IMR-90 (cell line): Measurements from ENCODE around the gene FARS2. TPM values are rescaled to one million over a fixed set of nuclear protein-coding genes. Genes with fewer than 3 reads are reported as not detected.

Experiments used
- ATAC-seq: fragments of 200-7000 bp; cut with Tn5 transposase; 2 replicates; pipeline ENCODE4 v1.9.1; 2020; ENCODE audit warnings: low read depth, mild to moderate bottlenecking, moderate library complexity
- BruUV-seq: library from RNA; stranded (reverse); fragments of 400-500 nt; replicated peaks from 2 replicates; lab custom pipeline; 2021; lab: Mats Ljungman, UMichigan
- CTCF ChIA-PET: fragments of 300-600 bp; formaldehyde crosslinking; extraction: SDS; loops from one replicate; lab custom pipeline; 2021; ENCODE audit warnings: antibody characterized with exemption; lab: Yijun Ruan, JAX
- POLR2A ChIA-PET: fragments of 300-600 bp; sonication (Branson Sonifier 250); formaldehyde crosslinking; loops from one replicate; lab custom pipeline; 2022; ENCODE audit warnings: antibody characterized with exemption; ENCODE audit not compliant: unreplicated experiment; lab: Charles Lee
- DNase-seq: peaks from one replicate; pipeline ENCODE4 v3.0.0; 2013
- H2AFZ ChIP-seq: replicated peaks from 2 replicates; pipeline ENCODE3; 2013; ENCODE audit warnings: low read length, mild to moderate bottlenecking; ENCODE audit not compliant: poor library complexity
- H2AK5ac ChIP-seq: 2 replicates; pipeline ENCODE4 v1.6.1; 2013; ENCODE audit warnings: low read depth, low read length, inconsistent platforms
- H2AK9ac ChIP-seq: replicated peaks from 2 replicates; pipeline ENCODE3; 2013; ENCODE audit warnings: mild to moderate bottlenecking, low read depth, low read length, moderate library complexity; ENCODE audit not compliant: poor library complexity
- H2BK120ac ChIP-seq: 2 replicates; pipeline ENCODE4 v1.6.1; 2013; ENCODE audit warnings: low read depth, low read length, inconsistent platforms
- H2BK15ac ChIP-seq: 3 replicates; pipeline ENCODE4 v1.6.1; 2013; ENCODE audit warnings: low read depth, low read length, inconsistent platforms
- H2BK20ac ChIP-seq: 2 replicates; pipeline ENCODE4 v1.6.1; 2013; ENCODE audit warnings: low read depth, mild to moderate bottlenecking, inconsistent platforms, low read length, moderate library complexity
- H2BK5ac ChIP-seq: 2 replicates; pipeline ENCODE4 v1.6.1; 2013; ENCODE audit warnings: mild to moderate bottlenecking, low read depth, low read length, inconsistent platforms; ENCODE audit not compliant: poor library complexity, severe bottlenecking
- H3K14ac ChIP-seq: replicated peaks from 2 replicates; pipeline ENCODE4 v1.6.1; 2013; ENCODE audit warnings: low read depth, low read length, inconsistent platforms
- H3K18ac ChIP-seq: 2 replicates; pipeline ENCODE4 v1.6.1; 2013; ENCODE audit warnings: low read depth, low read length, control low read depth
- H3K23ac ChIP-seq: 2 replicates; pipeline ENCODE4 v1.6.1; 2013; ENCODE audit warnings: low read depth, low read length, inconsistent platforms
- H3K27ac ChIP-seq: 2 replicates; pipeline ENCODE4 v1.5.1; 2013; ENCODE audit warnings: mild to moderate bottlenecking, control low read depth, low read length; ENCODE audit not compliant: insufficient read depth
- H3K27me3 ChIP-seq: 2 replicates; pipeline ENCODE4 v1.6.1; 2013; ENCODE audit warnings: low read length; ENCODE audit not compliant: control insufficient read depth, insufficient read depth
- H3K36me3 ChIP-seq: 2 replicates; pipeline ENCODE4 v1.6.1; 2013; ENCODE audit warnings: low read length, mixed read lengths; ENCODE audit not compliant: control insufficient read depth, insufficient read depth
- H3K4ac ChIP-seq: 2 replicates; pipeline ENCODE4 v1.6.1; 2013; ENCODE audit warnings: low read depth, low read length, inconsistent platforms
- H3K4me1 ChIP-seq: 2 replicates; pipeline ENCODE4 v1.6.1; 2013; ENCODE audit warnings: low read length, mixed read lengths; ENCODE audit not compliant: control insufficient read depth, insufficient read depth
- H3K4me2 ChIP-seq: 2 replicates; pipeline ENCODE4 v1.6.1; 2013; ENCODE audit warnings: low read depth, mild to moderate bottlenecking, control low read depth, low read length, moderate library complexity
- H3K4me3 ChIP-seq: 2 replicates; pipeline ENCODE4 v1.5.1; 2013; ENCODE audit warnings: low read depth, mild to moderate bottlenecking, control low read depth, low read length, moderate library complexity; ENCODE audit not compliant: insufficient read depth
- H3K56ac ChIP-seq: 2 replicates; pipeline ENCODE4 v1.6.1; 2013; ENCODE audit warnings: low read length, inconsistent platforms; ENCODE audit not compliant: insufficient read depth; ENCODE audit errors: extremely low read depth
- H3K79me1 ChIP-seq, 2 experiments: 2 replicates each; pipeline ENCODE4 v1.6.1; 2013; ENCODE audit warnings: low read length in 2 of 2, inconsistent platforms in 1 of 2, low read depth in 1 of 2
- H3K9ac ChIP-seq: 2 replicates; pipeline ENCODE4 v1.6.1; 2013; ENCODE audit warnings: low read depth, low read length, control low read depth
- H3K9me1 ChIP-seq: 2 replicates; pipeline ENCODE4 v1.6.1; 2013; ENCODE audit warnings: low read length, inconsistent platforms; ENCODE audit not compliant: insufficient read depth
- H3K9me3 ChIP-seq: 2 replicates; pipeline ENCODE4 v1.6.1; 2013; ENCODE audit warnings: low read length; ENCODE audit not compliant: control insufficient read depth, insufficient read depth
- H4K20me1 ChIP-seq: 2 replicates; pipeline ENCODE4 v1.6.1; 2013; ENCODE audit warnings: low read length, inconsistent platforms; ENCODE audit not compliant: insufficient read depth
- H4K5ac ChIP-seq: 2 replicates; pipeline ENCODE4 v1.6.1; 2013; ENCODE audit warnings: mild to moderate bottlenecking, low read depth, low read length, control low read depth
- H4K8ac ChIP-seq, 2 experiments: 2 replicates each; pipeline ENCODE4 v1.6.1; 2013; ENCODE audit warnings: low read depth in 2 of 2, low read length in 2 of 2, control low read depth in 1 of 2, inconsistent platforms in 1 of 2
- H4K91ac ChIP-seq: 2 replicates; pipeline ENCODE4 v1.6.1; 2013; ENCODE audit warnings: low read depth, low read length, inconsistent platforms; ENCODE audit not compliant: insufficient read depth
- BHLHE40 ChIP-seq: fragments of 150-350 bp; IDR thresholded peaks from 2 replicates; pipeline ENCODE4 v1.6.1; 2016; ENCODE audit warnings: mild to moderate bottlenecking, low read depth, low read length
- CEBPB ChIP-seq: IDR thresholded peaks from 2 replicates; pipeline ENCODE4 v1.6.1; 2012; ENCODE audit warnings: low read depth, low read length, improper control_type of control experiment
- CHD1 ChIP-seq: IDR thresholded peaks from 2 replicates; pipeline ENCODE4 v1.6.1; 2012; ENCODE audit warnings: low read depth, low read length, improper control_type of control experiment
- FOS ChIP-seq: fragments of 150-350 bp; IDR thresholded peaks from 2 replicates; pipeline ENCODE4 v1.6.1; 2016; ENCODE audit warnings: low read depth, low read length
- MAFK ChIP-seq: IDR thresholded peaks from 2 replicates; pipeline ENCODE4 v1.6.1; 2012; ENCODE audit warnings: low read depth, low read length, improper control_type of control experiment
- MAZ ChIP-seq: IDR thresholded peaks from 2 replicates; pipeline ENCODE4 v1.6.1; 2012; ENCODE audit warnings: low read depth, mild to moderate bottlenecking, low read length, improper control_type of control experiment, moderate library complexity, borderline replicate concordance
- MXI1 ChIP-seq: IDR thresholded peaks from 2 replicates; pipeline ENCODE4 v1.6.1; 2012; ENCODE audit warnings: low read depth, mild to moderate bottlenecking, low read length, moderate library complexity, borderline replicate concordance
- NFE2L2 ChIP-seq: fragments of 150-350 bp; IDR thresholded peaks from 2 replicates; pipeline ENCODE4 v1.6.1; 2016; ENCODE audit warnings: low read depth, mild to moderate bottlenecking, low read length
- POLR2A ChIP-seq: IDR thresholded peaks from 2 replicates; pipeline ENCODE4 v1.6.1; 2012; ENCODE audit warnings: mild to moderate bottlenecking, low read depth, low read length
- RAD21 ChIP-seq: IDR thresholded peaks from 2 replicates; pipeline ENCODE4 v1.6.1; 2012; ENCODE audit warnings: low read length, improper control_type of control experiment
- RCOR1 ChIP-seq: IDR thresholded peaks from 2 replicates; pipeline ENCODE4 v1.6.1; 2012; ENCODE audit warnings: mild to moderate bottlenecking, low read length, improper control_type of control experiment; ENCODE audit not compliant: insufficient replicate concordance
- RFX5 ChIP-seq: IDR thresholded peaks from 2 replicates; pipeline ENCODE4 v1.8.0; 2012; ENCODE audit warnings: low read depth, mild to moderate bottlenecking, low read length, moderate library complexity
- SMC3 ChIP-seq: fragments of 150-350 bp; IDR thresholded peaks from 2 replicates; pipeline ENCODE4 v1.6.1; 2016; ENCODE audit warnings: low read depth, mild to moderate bottlenecking, antibody characterized with exemption, low read length, moderate library complexity
- WGBS, 2 experiments: methylation state at CpG; one replicate each; pipeline versions ENCODE4 v1.1.5 to v1.1.7; 2013; ENCODE audit warnings: missing lambda C conversion rate in 2 of 2; ENCODE audit not compliant: insufficient read length in 1 of 2; ENCODE audit errors: extremely low coverage in 2 of 2; 5-methylcytosine and 5-hydroxymethylcytosine counted together
- dilution Hi-C: fragments of 300-500 bp; cut with HindIII; formaldehyde crosslinking; loops from one replicate; pipeline ENCODE4 v1.14.3; 2018; ENCODE audit warnings: low sequenced_read_pairs; ENCODE audit not compliant: unreplicated experiment
- in situ Hi-C: fragments of 300-500 bp; cut with MboI; formaldehyde crosslinking; loops from 3 replicates; pipeline ENCODE4 v1.14.3; 2019; ENCODE audit warnings: low sequenced_read_pairs, inconsistent platforms, mixed read lengths
- intact Hi-C: fragments of 100-400 bp; cut with micrococcal nuclease; formaldehyde crosslinking; loops from 2 replicates; pipeline ENCODE4 v1.10.0; 2022
- polyA plus RNA-seq, 3 experiments: library from polyadenylated mRNA; depleted of rRNA; stranded (reverse); fragments of >200 nt; gene quantifications; 2 replicates each; pipeline ENCODE4 v1.2.3, GENCODE V29; 2012; ENCODE audit warnings: low replicate concordance in 1 of 3
- total RNA-seq: library from RNA; depleted of rRNA; stranded (reverse); fragments of >200 nt; gene quantifications from 2 replicates; pipeline ENCODE4 v1.2.3, GENCODE V29; 2012
- TF ChIP-seq, protein P1 (sequence below): fragments of 150-350 bp; IDR thresholded peaks from 2 replicates; pipeline ENCODE4 v1.6.1; 2017; ENCODE audit warnings: mild to moderate bottlenecking, antibody characterized with exemption, low read length, low read depth
- TF ChIP-seq, protein P2 (sequence below): conservative IDR thresholded peaks from 2 replicates; pipeline ENCODE4 v1.5.1; 2012; ENCODE audit warnings: mild to moderate bottlenecking, low read depth, low read length, improper control_type of control experiment
- TF ChIP-seq, protein P3 (sequence below): fragments of 150-350 bp; IDR thresholded peaks from 2 replicates; pipeline ENCODE4 v1.6.1; 2016; ENCODE audit warnings: low read depth, mild to moderate bottlenecking, low read length, moderate library complexity, borderline replicate concordance

Gene FARS2
- total and polyA plus RNA-seq, 2 of the 4 experiments (the other 2 are of a cell fraction): 12.1 to 28.9 TPM

DNA sequence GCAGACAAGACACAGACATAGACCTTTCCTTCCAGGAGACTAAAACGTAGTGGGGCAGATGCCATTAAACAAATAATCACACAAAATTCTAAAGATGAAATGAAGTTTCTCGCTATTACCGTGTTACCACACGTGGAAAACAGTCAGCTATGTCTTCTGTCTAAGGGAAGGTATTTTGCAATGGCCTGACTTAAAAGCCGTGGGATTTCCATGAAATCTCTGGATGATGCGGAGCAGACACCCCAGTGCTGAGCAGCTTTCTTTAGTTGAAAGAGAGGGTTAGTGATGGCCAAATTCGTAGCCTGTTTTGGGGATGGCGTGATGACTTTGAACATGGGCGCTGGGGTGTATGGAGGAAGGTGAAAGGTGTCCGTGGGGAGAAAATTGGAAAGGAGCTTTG lies 463.6 kb downstream of the FARS2 start:
- Histone ChIP-seq H4K91ac (no peak overlapping the region), H3K9me1 (peaks cover 3% of the 10 kb centered on the region; the same call in 1 of the 2 replicates), H2BK5ac (no peak overlapping the region), H3K79me1 (no peaks in the 10 kb centered on the region), H3K18ac (no peak overlapping the region), H4K20me1 (no peaks in the 10 kb centered on the region), H2AK9ac (no peak overlapping the region), H3K27ac (no peak overlapping the region), H3K4me3 (no peak overlapping the region), H3K14ac (no peak overlapping the region), H3K36me3 (no peaks in the 10 kb centered on the region), H2AFZ (no peak overlapping the region), H2BK120ac (no peak overlapping the region), H2AK5ac (no peak overlapping the region), H3K23ac (no peak overlapping the region), H2BK20ac (no peak overlapping the region), H3K4me1 (peaks cover 2% of the 10 kb centered on the region; the same call in 1 of the 2 replicates), H3K56ac (no peak overlapping the region), H4K8ac (no peak overlapping the region), H3K4ac (no peak overlapping the region), H3K9ac (no peak overlapping the region), H3K27me3 (no peaks in the 10 kb centered on the region), H3K9me3 (no peaks in the 10 kb centered on the region), H3K4me2 (no peak overlapping the region), H2BK15ac (no peak overlapping the region), H4K5ac (no peak overlapping the region)
- in situ Hi-C loops (no loop called here), intact Hi-C loops (no loop called here), dilution Hi-C loops (no loop called here)
- WGBS, 2 experiments: 93% methylated on average over 8 of the region's 10 CpGs; no CpG with 5 or more reads in 1 of the 2 experiments
- CTCF ChIA-PET: no interaction called here
- BruUV-seq: no TSS peak
- POLR2A ChIA-PET: no interaction called here
- ATAC-seq (no peak), DNase-seq (no peak)
- TF ChIP-seq SMC3 (no peak), RAD21 (no peak), NFE2L2 (no peak), RCOR1 (no peak), BHLHE40 (no peak), MXI1 (no peak), MAZ (no peak), CEBPB (no peak), RFX5 (no peak), MAFK (no peak), POLR2A (no peak), FOS (no peak), CHD1 (no peak)
- TF ChIP-seq, protein P1, sequence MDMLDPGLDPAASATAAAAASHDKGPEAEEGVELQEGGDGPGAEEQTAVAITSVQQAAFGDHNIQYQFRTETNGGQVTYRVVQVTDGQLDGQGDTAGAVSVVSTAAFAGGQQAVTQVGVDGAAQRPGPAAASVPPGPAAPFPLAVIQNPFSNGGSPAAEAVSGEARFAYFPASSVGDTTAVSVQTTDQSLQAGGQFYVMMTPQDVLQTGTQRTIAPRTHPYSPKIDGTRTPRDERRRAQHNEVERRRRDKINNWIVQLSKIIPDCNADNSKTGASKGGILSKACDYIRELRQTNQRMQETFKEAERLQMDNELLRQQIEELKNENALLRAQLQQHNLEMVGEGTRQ: no peak
- TF ChIP-seq, protein P2, sequence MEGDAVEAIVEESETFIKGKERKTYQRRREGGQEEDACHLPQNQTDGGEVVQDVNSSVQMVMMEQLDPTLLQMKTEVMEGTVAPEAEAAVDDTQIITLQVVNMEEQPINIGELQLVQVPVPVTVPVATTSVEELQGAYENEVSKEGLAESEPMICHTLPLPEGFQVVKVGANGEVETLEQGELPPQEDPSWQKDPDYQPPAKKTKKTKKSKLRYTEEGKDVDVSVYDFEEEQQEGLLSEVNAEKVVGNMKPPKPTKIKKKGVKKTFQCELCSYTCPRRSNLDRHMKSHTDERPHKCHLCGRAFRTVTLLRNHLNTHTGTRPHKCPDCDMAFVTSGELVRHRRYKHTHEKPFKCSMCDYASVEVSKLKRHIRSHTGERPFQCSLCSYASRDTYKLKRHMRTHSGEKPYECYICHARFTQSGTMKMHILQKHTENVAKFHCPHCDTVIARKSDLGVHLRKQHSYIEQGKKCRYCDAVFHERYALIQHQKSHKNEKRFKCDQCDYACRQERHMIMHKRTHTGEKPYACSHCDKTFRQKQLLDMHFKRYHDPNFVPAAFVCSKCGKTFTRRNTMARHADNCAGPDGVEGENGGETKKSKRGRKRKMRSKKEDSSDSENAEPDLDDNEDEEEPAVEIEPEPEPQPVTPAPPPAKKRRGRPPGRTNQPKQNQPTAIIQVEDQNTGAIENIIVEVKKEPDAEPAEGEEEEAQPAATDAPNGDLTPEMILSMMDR: no peak
- TF ChIP-seq, protein P3, sequence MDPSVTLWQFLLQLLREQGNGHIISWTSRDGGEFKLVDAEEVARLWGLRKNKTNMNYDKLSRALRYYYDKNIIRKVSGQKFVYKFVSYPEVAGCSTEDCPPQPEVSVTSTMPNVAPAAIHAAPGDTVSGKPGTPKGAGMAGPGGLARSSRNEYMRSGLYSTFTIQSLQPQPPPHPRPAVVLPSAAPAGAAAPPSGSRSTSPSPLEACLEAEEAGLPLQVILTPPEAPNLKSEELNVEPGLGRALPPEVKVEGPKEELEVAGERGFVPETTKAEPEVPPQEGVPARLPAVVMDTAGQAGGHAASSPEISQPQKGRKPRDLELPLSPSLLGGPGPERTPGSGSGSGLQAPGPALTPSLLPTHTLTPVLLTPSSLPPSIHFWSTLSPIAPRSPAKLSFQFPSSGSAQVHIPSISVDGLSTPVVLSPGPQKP: no peak
